ENCODE measurements around the gene CATSPERD.

DNA sequence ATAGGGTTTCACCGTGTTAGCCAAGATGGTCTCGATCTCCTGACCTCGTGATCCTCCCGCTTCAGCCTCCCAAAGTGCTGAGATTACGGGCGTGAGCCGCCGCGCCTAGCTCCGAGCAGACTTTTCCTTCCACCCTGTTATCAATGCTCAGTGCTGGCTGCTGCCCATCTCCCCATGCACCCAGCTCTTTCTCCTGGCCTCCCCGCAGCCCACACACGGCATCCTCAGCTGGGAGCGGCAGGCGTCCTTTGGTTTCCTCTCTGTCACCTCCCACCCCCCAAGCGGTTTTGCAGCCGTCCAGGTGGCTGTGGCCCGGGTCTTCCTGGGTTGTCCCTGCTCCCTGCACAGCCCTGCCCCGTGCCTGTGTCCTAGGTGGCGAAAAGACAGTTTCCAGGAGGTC lies 52.0 kb downstream of the CATSPERD start:
- TF ChIP-seq, protein P1, sequence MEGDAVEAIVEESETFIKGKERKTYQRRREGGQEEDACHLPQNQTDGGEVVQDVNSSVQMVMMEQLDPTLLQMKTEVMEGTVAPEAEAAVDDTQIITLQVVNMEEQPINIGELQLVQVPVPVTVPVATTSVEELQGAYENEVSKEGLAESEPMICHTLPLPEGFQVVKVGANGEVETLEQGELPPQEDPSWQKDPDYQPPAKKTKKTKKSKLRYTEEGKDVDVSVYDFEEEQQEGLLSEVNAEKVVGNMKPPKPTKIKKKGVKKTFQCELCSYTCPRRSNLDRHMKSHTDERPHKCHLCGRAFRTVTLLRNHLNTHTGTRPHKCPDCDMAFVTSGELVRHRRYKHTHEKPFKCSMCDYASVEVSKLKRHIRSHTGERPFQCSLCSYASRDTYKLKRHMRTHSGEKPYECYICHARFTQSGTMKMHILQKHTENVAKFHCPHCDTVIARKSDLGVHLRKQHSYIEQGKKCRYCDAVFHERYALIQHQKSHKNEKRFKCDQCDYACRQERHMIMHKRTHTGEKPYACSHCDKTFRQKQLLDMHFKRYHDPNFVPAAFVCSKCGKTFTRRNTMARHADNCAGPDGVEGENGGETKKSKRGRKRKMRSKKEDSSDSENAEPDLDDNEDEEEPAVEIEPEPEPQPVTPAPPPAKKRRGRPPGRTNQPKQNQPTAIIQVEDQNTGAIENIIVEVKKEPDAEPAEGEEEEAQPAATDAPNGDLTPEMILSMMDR (IDR thresholded peaks at IDR 0.05) = no peak
- TF ChIP-seq EZH2phosphoT487 (IDR thresholded peaks at IDR 0.05) = no peak
- TF ChIP-seq EZH2 (IDR thresholded peaks at IDR 0.05) = no peak
